Stimulated activated CD8-positive, alpha-beta memory T cell treated with anti-CD3 and anti-CD28 coated beads, Interleukin-7, amount 100 ng/mL, for 1 hour (primary cell): ENCODE measurements around the gene ADSS1.
"Not testable (repeated sequence)": the region's sequence is repeated elsewhere in the genome, so short reads cannot be mapped to it uniquely, and the experiment has no call there.

ENCODE experiments used
- DNase-seq, 2 donors: peaks; one replicate each; pipeline ENCODE4 v3.0.0-alpha.2; 2020; ENCODE audit warnings: low read depth in 2 of 2

ADSS1 gene

DNA sequence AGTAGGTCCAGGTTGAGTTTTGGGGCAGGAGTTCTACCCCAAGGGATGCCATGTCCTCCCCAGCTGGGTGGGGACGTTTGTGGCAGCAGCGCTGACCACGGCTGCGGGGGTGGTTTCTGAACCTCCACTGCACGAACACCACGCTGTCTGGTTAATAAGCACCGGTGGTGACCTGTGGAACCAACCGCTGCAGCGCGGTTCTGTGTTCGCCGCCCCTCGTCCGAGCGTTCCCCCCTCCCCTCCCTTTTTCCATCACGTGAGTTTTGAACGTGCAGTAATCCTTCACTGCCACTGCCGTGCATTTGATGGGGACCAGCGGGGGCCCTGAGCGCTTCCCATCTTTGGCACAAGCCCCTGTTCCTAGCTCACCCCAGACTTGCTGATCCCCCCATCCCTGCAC, 6.4 kb upstream of the ADSS1 start:
- no peak for DNase-seq

DNA sequence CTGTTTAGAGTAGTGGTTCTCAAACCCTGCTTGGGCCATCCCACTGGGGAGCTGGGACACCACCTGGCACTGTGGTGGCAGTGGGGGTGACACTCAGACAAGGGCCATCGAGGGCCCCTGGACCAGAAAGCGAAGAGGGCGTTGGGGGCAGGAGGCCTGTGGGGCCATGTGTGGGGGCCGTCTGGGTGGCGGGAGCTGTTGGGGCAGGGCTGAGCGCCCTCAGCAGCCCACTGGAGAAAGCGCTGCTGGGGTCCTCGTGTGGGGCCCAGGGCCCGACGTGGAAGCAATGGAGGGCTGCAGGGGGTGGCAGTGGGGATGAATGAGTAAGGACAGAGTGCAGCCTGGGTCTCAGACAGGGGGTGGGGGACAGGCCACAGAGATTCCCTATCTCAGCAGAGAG, 5.9 kb upstream of the ADSS1 start:
- DNase-seq = no peak

- DNase-seq = no peak
Measured at GRCh38 chr14:104718871-104719270, 5.2 kb upstream of the ADSS1 start.

DNA sequence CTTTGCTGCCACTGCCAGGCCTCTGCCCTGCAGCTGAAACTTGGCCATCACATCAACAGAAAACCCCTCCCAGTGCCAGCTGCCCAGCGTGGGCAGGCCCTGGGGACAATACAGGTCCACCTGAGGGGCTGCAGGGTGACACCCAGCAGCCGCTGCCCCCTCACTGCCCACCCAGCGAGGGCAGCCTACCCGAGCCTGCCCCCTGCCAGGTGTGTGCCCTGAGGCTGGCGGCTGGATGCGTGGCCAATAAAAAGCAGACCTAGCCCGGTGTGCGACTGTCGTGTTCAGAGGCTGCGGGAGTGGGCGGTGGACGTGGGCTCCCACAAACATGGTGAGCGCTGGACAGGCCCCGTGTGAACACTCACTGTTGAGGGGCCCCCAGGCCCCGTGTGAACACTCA, 4.7 kb upstream of the ADSS1 start:
- DNase-seq = no peak

DNA sequence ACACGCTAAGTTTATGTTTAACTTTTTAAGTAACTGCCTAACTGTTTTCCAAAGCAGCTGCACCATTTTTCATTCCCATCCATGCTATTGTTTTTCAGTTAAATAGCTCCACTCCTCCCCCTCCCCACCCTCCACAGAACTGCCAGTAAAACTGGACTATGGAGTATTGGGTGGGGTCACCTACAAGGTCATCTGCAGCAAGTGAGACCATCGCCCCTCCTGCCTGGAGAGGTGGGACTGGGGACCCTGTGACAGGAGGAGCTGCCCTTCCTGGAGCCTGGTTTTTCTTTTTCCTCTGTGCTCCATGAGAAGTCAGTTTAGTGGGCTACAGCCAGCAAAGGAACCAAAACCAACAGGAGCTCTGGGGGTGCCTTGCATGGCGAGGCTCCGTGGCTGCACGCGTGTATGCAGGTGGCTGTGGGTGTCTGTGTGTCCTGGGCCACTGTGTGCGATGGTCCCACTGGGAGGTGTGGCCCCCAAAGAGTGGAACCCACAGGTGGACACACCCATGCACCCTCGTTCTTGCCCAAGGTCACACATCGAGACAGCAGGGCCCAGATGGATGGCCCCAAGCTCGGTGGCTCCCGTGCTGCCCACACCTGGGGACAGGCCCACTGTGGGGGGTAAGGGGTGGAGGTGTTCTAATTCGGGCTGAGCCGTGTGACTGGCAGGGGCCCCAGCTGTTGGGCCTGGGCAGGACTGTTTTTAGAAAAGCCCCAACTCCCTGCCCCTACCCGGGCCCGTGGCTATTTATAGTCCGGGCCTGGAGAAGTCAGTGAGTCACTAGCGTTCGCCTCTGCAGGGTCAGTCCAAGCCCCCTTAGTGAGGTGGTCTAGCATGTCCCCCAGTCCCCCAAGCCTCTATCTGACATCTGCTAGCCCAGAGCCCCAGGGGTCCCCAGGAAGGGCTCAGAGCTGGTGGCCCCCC, 2.3 kb upstream of the ADSS1 start:
- no peak for DNase-seq

DNA sequence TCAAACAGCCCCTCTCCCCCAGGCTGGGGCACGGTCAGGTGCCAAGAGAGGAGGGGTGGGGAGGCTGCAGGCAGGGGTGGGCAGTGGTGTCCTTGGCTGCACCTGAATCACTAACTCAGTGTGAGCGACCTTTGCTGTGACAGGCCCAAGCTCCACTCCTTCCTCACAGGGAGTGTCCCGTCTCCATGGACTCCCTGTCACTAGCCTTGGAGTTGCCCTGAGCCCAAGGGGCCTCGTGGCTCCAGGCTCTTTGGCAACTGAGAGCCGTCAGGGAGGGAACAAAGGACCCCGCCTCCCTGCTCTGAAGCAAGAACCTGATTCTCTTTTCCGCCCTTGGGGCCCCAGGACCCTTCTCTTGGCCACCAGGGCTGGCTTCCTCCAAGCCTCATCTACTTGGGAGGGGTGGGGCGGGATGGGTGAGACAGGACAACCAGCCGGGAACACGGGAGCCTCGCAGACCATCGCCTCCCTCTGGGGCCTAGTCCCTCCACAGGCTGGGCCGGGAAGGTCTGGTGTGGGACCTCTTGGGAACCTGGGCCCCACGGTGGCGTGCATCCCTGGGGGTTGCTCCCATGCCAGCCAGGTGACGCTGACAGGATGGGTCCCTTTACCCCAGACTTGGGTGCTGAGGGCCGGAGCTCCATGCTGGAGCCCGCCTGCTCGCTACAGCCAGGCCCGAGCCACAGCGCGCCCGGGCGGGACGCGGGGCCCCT, 935 bp upstream of the ADSS1 start:
- DNase-seq = no peak

DNA sequence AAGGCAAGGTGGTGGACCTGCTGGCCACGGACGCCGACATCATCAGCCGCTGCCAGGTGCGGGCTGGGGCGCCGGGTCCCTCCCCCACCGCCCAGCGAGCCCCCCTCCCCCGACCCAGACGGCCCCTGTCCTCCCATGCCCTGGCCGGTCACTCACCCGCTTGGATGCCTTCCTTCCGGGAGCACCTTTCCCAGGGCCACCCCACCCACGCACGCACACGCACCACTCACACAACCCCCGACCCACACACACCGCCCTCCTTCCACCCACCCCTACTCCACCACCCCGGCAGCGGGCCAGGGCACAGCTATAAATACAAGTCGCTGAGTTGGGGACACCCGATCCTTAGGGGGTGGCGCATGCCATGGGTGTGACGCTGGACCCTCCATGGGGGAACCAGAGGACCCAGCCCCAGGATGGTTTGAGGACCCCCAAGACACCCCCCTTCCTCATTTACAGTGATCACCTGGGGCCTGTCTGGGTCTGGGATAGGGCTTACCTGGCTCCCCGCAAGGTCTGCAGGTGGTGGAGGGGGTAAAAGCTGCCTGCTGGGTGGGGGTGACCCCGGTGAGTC, 465 bp downstream of the ADSS1 start:
- no peak for DNase-seq

DNA sequence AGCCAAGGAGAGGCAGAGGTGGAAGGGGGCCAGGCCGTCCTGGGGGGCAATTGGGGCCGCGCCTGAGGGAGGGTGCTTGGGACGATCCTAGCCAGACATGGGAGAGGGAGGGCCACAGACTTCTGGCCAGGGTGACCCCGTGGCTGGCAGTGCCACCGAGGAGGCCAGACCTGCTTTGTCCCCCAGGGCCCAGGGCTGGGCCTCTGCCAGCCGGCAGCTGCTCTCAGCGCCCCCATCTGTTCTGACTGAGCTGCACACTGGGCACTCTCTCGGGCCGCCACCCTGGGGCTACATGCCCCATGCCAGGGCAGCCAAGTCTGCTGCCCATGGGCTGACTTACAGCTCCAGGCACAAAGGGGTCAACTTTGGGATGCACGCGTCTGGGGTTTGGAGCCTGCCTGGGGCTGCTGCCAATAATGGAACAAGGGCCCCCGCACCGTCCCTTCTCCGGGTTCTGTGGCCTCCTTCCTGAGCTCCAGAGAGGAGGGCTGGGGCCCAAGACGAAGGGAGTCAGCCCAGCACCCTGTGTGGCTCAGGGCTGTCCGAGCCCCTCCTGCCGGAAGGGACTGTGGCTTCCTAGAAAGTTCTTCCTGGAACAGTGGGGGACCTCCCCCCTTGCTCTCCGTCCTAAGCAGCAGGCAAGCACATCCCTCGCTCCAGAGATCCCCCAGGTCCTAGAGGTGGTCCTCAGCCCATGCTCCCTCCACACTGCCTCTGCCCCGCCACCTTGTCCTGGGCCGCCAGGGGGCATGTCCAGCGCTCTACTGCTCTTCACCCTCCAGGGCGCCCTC, 1.1 kb downstream of the ADSS1 start:
- DNase-seq = no peak

GRCh38 chr14:104725772-104726548, 1.9 kb downstream of the ADSS1 start:
- no peak for DNase-seq

GRCh38 chr14:104726600-104727451, 2.8 kb downstream of the ADSS1 start:
- no peak for DNase-seq

DNA sequence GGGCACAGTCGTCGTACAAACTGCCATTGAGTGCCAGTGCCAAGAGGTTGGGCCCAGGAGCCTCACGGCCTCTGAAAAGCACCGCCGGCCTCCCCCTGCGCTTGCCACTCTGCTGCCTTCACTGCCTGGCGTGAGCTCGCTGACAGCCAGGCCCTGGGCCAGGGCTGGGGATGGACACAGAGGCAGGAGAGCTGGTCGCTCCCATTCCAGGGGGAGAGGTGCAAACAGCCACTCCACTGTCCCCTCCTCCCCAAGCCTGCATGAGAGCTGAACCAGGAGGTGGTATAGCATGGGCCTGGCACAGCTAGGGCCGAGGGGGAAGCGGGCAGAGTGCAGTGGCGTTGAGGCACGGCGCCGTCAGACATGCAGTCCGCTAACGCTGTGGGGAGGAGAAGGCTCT, 4.6 kb downstream of the ADSS1 start:
- DNase-seq = no peak

- DNase-seq = not testable (repeated sequence)
Measured at GRCh38 chr14:104729176-104729834, 5.3 kb downstream of the ADSS1 start.

GRCh38 chr14:104729835-104730181, 5.8 kb downstream of the ADSS1 start:
- no peak for DNase-seq

DNA sequence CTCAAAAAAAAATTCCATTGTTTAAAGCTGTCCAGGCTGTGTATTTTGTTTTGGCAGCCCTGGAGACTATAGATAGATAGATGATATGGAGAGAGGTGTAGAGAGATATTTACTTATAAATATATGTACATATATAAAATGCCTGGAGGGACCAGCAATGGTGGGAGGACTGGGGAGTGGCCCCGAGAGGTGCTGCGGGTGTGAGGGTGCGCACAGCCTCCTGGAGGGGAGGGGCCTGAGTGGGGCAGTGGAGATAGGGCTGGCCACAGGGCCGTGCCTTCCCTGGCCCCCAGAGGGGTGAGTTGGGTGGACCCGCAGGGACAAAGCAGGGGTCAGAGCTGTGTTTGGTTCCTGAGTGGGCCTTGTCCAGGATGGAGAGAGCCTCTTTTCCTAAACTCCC, 6.5 kb downstream of the ADSS1 start:
- no peak for DNase-seq

DNA sequence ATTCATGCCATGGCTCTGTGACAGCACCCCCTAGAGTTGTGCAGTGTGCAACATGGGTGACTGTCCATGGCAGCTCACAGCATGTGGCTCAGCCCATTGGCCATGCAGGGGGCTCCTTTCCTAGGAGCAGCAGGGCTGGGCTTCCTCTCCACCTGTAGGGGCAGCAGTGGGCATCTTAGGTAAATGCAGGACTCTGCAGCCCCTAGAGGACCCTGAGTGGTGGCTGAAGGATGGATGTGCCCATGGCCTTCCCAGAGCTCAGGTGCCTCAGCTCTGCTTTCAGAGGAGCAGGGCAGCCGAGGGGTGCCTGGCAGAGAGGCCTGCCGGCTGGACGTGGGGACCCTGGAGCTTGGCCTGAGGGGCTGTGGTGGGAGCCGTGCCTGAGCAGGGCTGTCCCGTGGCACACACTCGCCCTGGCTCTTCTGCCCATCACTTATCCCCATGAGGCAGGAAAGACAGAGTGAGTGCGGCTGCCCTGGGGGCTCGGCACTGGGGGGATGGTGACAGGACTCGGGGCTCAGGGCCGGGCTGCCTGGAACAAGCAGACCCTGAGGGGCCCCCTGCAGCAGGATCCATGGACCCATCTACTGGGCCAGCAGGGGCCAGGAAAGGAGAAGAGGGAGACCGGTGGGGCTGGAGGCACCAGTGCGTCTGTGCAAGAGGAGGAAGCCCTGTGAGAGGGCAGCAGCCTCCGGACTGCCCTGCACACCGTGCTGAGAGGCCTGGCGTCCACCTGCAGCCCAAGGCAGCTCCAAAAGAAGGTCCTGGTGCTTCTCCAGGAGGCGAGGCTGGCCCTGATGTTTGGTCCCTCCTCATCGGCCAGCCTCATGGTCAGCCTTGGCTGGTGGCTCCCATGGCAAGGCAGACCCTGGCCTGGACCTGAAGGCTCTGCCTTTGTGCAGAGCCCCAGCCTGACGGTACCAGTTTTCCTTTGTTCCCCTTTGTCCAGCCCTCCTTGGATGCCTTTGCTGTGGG, 7.6 kb downstream of the ADSS1 start:
- DNase-seq = no peak

DNA sequence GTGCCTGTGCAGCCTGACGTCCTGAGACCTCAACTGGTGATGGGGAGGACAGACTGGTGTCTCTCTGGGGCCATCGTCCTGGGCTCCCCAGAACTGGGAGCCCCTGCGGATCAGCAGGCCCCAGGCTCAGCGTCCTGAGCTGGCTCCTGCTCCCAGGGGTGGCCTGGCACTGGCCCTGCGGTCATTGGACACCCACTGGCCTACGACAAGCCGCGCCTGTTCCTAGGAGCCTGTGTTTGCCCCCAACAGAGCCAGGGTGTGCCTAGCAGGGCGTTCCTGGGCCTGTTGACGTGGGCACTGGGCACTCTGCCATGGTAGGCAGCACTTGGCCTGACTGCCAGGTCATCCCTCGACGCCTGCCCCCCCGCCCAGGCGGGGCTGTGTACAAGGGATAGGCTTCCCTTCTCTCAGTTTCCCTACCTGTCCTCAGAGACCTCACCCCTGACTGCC, 8.4 kb downstream of the ADSS1 start:
- DNase-seq = no peak

DNA sequence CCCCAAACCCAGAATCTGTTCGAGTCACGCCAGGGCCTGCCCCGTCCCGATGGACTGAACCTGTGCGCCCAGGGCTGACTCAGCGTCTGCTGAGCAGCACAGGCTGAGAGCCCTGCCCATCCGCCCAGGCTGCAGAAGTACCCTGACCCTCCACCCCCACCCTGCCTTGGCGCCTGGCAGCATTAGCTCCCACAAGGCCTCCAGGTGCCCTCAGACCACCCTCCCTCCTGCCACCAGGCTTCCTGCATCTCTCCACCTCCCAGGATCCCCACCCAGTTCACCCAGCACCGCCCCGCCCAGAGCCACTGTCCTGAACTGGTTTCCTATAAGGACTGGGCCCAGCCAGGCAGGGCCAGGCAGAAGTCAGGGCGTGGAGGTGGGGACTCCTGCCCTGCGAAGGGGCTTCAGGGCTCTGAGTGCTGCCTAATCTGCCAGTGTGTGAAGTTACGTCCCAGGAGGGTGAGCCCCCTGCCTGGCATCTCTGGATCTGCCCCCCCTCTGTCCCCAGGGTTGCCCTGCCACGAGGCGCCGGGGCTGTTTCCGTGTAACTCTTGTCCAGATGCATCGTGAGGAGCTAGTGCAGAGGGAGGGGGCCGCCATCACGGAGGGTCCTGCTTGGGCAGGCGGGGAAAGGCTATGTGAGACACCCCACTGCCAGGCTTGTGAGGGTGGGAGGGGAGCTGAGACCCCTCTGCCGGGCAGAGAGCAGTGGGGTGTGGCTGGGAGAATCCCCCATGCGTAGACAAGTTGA, 9.1 kb downstream of the ADSS1 start:
- DNase-seq = no peak
